GM18499 (cell line): ENCODE measurements around the gene CTAGE6.
"Not testable (repeated sequence)": the region's sequence is repeated elsewhere in the genome, so short reads cannot be mapped to it uniquely, and the experiment has no call there.

Experiments
- ATAC-seq: cut with Tn5 transposase; IDR thresholded peaks from one replicate; pipeline ENCODE4 v1.9.1; 2021; ENCODE audit warnings: moderate number of reproducible peaks; ENCODE audit not compliant: insufficient read depth, unreplicated experiment

CTAGE6 gene

GRCh38 chr7:143715543-143716193, 41.8 kb downstream of the CTAGE6 start:
- ATAC-seq, result not testable (repeated sequence)

- ATAC-seq, result not testable (repeated sequence)
Observed at GRCh38 chr7:143714581-143715454, 42.7 kb downstream of the CTAGE6 start.

GRCh38 chr7:143712381-143712780, 45.1 kb downstream of the CTAGE6 start:
- not testable (repeated sequence) for ATAC-seq

- ATAC-seq, result not testable (repeated sequence)
Observed at GRCh38 chr7:143711727-143712324, 45.7 kb downstream of the CTAGE6 start.

GRCh38 chr7:143709895-143710294, 47.6 kb downstream of the CTAGE6 start:
- not testable (repeated sequence) for ATAC-seq
